ENCODE measurements around the gene APOL6.

DNA sequence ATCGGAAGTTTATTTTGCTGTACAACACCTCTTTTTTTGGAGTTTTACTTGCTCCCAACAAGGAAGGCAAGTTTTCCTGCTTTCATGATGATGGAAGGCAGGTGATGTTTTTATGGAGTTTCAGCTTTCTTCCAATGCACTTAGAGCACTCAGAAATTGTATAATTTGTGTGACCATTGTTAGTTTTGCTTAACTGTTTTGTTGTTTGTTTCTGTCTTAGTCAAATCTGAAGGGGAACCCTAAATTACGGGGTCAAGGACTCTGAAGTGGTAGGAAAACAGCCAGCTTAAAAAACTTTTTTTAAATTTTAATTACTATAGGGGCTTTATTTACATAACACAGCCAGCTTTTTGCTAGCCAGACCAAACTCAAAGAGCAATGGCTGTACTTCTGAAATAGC, 14.7 kb downstream of the APOL6 start:
- TF ChIP-seq, protein P1, sequence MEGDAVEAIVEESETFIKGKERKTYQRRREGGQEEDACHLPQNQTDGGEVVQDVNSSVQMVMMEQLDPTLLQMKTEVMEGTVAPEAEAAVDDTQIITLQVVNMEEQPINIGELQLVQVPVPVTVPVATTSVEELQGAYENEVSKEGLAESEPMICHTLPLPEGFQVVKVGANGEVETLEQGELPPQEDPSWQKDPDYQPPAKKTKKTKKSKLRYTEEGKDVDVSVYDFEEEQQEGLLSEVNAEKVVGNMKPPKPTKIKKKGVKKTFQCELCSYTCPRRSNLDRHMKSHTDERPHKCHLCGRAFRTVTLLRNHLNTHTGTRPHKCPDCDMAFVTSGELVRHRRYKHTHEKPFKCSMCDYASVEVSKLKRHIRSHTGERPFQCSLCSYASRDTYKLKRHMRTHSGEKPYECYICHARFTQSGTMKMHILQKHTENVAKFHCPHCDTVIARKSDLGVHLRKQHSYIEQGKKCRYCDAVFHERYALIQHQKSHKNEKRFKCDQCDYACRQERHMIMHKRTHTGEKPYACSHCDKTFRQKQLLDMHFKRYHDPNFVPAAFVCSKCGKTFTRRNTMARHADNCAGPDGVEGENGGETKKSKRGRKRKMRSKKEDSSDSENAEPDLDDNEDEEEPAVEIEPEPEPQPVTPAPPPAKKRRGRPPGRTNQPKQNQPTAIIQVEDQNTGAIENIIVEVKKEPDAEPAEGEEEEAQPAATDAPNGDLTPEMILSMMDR (IDR thresholded peaks at IDR 0.05), result no peak
- no peak for TF ChIP-seq EZH2 (IDR thresholded peaks at IDR 0.05)
